Stimulated activated CD8-positive, alpha-beta memory T cell treated with anti-CD3 and anti-CD28 coated beads, Interleukin-15, amount 100 ng/mL, for 1 hour (primary cell): Measurements from ENCODE around the gene SPINK1.
"Not testable (repeated sequence)": the region's sequence is repeated elsewhere in the genome, so short reads cannot be mapped to it uniquely, and the experiment has no call there.

ENCODE experiments used
- DNase-seq: peaks from one replicate; pipeline ENCODE4 v3.0.0-alpha.2; 2020; ENCODE audit warnings: low read depth

SPINK1 gene

DNA sequence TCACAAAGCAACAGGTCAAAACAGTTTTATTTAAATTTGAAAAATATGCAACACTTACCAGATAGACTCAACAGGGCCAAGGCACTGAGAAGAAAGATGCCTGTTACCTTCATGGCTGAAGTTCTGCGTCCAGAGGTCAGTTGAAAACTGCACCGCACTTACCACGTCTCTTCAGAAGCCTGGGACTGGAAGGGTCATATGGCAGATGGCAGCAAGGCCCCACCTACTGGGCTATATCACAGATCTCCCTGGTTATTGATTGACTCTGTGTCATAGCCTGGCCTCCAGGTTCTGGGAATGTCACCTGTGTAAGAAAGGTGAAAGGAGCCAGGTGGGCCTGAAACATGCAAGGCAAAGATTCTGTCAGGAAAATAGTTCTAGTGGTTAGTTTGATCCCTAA lies at the start of gene SPINK1:
SPINK1 (minus strand) TSS at position 207 of the 400 bp plus-strand sequence; CDS start at position 113, 94 bp downstream.
- no peak for DNase-seq

DNA sequence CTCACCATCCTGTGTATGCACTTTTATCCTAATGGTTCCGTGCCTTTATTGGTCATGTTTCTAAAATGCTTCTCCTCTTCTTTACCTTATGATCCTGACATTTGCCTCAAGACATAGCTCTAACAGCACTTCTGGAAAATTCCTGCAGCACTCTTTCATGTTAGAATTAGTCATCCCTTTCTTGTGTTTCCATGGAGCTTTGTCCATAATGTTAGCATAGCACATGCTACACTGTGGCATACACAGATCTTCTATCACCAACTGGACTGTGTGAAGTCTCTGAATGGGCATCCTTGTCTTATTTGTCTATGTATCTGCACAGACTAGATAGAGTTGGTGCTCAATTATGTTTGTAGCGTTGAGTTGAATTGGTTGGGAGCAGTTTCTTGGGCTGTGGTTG lies 49.0 kb upstream of the SPINK1 start:
- DNase-seq = no peak

GRCh38 chr5:147879784-147880183 lies 48.3 kb upstream of the SPINK1 start:
- DNase-seq = no peak

- DNase-seq = no peak
Measured at GRCh38 chr5:147878066-147878759, 46.7 kb upstream of the SPINK1 start, which contains the start of gene SCGB3A2. Gene SCGB3A2 (plus strand): TSS chr5:147878711. CDS start chr5:147878804, 93 bp downstream.

DNA sequence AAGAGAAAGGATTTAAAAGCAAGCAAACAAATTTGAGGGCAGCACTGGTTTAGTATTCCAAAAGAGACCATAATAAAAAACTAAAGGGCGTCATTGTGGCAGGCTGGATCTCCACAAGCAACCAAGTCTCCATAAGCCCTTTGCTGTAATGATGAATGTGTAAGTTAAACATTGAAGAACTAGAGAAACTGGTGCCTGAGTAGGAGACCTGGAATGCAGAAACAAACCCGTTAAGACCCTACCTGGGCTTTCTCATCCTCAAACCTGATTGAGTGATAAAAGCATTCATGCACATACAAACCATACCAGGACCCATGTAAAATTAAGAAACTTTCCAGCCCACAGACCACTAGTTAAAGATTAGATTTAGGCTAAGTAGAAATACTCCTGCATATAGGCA lies 45.2 kb upstream of the SPINK1 start:
- no peak for DNase-seq

- DNase-seq = no peak
Measured at GRCh38 chr5:147876141-147876540, 44.7 kb upstream of the SPINK1 start.

DNA sequence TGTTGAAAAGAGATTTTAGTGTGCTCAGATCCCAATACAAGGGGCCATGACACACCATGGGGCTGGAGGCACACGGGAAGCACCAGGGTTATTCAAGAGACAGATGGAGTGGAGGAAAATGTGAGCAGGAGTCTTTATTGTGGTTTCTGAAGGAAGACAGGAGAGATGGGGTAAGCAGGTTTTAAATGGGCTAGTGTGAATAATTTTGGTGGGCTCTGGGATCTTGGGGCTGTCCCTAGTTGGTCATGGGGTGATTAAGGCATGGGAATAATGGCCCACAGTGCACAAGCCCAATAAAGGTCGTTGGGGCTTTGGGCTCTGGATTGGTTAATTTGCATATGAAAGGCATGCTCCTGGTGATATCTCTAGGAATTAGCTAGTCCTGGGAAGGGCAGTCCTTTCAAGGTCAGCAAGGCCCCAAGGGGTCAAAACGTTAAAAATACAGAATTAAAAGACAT lies 43.5 kb upstream of the SPINK1 start:
- DNase-seq = no peak

- DNase-seq = not testable (repeated sequence)
Measured at GRCh38 chr5:147874118-147874875, 42.8 kb upstream of the SPINK1 start.

GRCh38 chr5:147872744-147873435 lies 41.4 kb upstream of the SPINK1 start:
- not testable (repeated sequence) for DNase-seq

GRCh38 chr5:147871980-147872549 lies 40.6 kb upstream of the SPINK1 start:
- DNase-seq = not testable (repeated sequence)

DNA sequence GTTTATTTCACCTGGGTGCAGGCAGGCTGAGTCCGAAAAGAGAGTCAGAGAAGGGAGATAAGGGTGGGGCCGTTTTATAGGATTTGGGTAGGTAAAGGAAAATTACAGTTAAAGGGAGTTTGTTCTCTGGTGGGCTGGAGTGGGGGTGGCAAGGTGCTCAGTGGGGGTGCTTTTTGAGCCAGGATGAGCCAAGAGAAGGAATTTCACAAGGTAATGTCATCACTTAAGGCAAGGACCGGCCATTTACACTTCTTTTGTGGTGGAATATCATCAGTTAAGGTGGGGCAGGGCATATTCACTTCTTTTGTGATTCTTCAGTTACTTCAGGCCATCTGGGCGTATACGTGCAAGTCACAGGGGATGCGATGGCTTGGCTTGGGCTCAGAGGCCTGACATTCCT lies 38.4 kb upstream of the SPINK1 start:
- not testable (repeated sequence) for DNase-seq

DNA sequence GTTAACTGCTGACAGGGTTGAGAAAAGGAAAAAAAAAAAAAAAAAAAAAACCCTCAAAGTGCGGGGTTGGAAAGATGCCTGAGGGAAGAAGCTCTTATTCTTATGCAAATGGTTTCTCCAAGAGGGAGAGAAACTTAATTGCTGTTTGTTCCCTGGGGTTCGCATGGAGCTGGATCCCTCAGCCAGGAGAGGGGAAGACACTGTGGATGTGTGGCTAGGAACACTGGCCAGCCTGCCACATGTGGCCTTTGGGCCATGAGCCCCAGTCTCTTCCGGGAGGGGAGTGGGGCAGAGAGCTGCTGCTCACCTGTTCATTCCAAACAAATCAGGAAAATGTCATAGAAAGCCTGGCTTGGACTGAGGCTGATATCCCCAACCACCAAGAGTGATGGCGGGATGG lies 37.6 kb upstream of the SPINK1 start:
- DNase-seq = no peak

- DNase-seq = no peak
Measured at GRCh38 chr5:147863454-147864158, 32.1 kb upstream of the SPINK1 start.

- DNase-seq = no peak
Measured at GRCh38 chr5:147860641-147861025, 29.2 kb upstream of the SPINK1 start.

DNA sequence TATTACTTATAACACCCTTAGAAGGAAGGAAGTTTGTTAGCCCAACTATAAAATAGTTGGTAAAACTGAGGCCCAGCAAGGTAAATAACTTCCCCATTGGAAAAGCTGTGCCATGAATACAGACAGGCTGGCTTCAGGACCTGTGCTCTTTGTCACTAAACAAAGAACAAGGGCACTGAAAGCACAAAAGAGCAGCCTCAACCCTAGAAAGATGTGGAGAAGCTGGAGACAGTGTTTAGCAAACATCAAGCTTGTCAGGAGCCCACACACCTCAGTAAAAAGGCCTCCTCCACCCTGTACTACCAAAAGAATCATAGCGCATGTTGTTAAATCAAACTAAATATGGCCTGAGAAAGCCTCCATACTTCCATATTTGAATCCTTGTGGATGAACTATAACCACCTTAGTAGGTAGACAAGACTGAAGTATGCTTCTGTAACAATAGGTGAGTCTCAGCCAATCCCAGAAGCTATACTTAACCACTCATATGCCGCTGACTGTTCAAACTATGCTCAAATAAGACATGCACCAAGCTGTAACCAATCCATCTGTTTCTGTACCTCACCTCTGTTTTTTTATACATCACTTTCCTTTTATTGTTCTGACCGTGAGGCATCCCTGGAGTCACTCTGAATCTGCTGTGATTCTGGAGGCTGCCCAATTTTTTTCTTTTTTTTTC lies 28.6 kb upstream of the SPINK1 start:
- no peak for DNase-seq

DNA sequence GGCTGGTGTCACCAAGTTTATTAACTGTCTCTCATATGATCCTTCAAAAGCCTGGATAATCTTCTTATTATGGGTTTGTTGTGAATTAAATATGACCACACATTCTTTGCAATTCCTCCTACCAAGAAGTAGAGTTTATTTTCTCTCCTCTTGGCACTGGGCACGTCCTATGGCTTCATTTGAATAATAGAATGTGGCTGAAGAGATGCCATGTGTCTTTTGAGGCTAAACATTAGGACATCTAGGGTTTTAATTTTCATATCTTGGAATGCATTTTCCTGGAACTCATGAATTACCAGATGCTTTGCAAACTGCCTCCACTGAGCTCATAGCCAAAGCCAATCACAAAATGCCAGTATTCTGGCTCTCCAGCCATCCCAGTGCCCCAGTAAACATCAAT lies 27.1 kb upstream of the SPINK1 start:
- DNase-seq = no peak

- DNase-seq = peak; percentile 4
Measured at GRCh38 chr5:147857302-147858129, 26.0 kb upstream of the SPINK1 start.

DNA sequence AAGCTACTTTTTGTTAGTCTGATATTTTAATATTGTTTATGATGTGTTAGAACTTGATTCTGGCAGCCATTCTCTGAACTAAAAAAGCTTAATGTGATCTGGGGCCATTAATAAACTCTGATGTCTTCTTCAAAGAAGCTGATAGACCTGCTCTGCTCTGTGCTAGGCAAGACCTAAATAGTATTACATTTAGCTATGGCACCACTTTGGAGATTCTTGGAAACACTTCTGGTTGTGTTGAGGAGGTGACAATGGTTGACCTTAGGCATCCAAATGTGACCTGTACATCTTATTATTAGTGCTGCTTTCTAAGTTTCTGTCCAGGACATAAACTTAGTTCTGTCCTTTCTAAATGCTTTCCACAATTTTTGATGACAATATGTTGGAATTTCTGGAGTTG lies 25.3 kb upstream of the SPINK1 start:
- no peak for DNase-seq

DNA sequence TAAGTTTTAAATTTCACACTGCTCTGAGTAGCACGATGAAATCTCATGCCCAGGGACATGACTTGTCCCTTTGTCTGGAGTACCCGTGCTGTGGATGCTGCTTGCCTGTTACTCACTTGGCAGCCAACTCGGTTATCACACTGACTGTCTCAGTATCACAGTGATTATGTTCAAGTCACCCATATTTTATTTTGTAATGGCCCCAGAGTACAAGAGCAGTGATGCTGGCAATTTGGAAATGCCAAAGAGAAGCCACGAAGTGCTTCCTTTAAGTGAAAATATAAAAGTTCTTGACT lies 24.3 kb upstream of the SPINK1 start:
- DNase-seq = no peak
